ENCODE measurements around the gene BEND7.
"Not testable (repeated sequence)": the region's sequence is repeated elsewhere in the genome, so short reads cannot be mapped to it uniquely, and the experiment has no call there.

BEND7 gene, protein sequence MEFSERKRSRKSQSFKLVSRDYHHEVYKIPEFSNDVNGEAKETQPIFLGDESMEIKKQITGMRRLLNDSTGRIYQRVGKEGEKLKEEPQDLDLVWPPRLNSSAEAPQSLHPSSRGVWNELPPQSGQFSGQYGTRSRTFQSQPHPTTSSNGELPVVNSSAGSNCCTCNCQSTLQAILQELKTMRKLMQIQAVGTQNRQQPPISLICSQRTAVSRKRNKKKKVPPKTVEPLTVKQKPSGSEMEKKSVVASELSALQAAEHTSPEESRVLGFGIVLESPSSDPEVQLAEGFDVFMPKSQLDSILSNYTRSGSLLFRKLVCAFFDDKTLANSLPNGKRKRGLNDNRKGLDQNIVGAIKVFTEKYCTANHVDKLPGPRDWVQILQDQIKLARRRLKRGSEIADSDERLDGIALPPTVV

DNA sequence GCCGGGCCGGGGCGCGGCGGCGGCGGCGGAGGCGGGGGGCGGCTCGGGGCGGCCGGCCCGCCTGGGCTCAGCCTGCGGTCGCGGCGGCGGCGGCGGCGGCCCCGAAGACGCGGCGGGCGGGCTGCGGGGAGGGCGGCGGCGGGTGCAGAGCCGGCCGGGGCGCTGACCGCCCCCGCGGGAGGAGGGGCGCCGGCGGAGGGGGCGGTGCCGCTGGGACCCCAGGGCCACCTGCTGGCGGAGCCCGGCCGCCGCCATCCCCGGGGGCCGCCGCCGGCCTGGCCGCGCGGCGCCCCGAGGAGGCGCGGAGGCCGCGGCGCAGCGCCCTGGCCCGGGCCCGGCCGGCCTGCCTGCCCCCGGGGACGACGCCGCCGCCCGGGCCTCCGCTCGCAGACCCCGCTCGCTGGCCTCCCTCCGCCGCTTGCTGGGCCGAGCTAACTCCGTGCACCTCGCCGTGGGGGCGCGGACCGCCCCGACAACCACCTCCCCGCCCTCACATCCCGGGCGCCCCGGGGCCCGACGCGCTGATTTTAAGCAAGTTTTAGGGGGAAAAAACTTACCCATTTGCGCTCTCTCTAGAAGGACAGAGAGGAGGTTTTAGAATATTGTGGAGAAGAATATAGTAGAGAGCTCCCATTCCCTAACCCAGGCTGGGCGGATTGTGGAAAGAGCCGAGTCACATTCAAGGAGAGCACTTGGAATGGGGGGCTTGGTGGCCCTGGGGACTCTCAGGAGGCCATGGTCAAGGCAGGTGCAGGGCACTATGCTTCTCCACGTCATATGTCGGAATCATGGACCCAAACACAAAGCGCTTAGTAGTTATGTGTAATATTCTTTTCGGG, at the start of gene BEND7:
BEND7 (minus strand) TSS at position 140 of the 839 bp plus-strand sequence. CDS start 481 bp downstream, outside the sequence.
- DNase-seq (ENCODE audit: low read depth, low spot score) = no peak

DNA sequence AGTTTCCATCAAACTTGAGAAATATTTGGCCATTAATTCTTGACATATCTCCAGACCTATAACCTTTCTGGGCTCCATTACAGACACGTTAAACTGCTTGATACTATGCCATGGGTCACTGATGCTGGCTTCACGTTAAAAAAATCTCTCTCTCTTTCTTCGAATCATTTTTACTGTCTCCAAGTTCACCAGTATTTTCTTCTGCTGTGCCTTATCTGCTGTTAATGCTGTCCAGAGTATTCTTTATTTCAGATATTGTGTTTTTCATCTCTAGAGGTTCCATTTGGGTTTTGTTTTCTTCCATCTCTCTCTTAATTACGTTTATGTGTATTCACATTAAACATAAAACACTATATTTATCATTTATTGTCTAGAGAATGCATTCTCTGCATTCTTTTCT, 45.1 kb upstream of the BEND7 start:
- no peak for DNase-seq (ENCODE audit: low read depth, low spot score)

DNA sequence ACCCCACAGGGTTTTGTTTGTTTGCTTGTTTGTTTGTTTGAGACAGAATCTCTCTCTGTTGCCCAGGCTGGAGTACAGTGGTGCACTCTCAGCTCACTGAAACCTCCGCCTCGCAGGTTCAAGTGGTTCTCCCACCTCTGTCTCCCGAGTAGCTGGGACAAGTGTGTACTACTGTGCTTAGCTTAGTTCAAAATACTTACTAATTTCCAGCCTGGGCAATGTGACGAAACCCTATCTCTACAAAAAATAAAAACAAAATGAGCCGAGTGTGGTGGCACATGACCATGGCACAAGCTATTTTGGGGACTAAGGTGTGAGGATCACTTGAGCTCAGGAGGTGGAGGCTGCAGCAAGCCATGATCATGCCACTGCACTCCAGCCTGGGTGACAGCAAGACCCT, 42.7 kb upstream of the BEND7 start:
- no peak for DNase-seq (ENCODE audit: low read depth, low spot score)

DNA sequence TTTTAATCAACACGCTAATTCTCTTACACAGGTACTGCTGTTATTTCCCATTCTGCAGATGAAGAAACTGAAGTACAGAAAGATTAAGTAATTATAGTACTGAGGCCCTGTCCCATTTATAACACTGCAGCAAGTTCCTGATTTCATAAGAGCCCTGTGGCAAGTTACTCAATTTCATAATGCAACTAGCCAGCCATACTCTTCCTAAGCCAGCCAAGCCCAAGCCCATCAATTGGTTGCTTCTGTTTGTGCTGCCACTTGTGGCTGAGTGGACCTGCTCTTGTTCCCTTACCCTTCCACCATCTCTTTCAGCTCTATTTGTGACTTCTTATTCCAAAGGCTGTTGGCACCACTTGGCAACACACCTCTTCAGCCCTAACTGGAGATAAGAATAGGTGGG, 38.2 kb upstream of the BEND7 start:
- DNase-seq (ENCODE audit: low read depth, low spot score) = no peak

DNA sequence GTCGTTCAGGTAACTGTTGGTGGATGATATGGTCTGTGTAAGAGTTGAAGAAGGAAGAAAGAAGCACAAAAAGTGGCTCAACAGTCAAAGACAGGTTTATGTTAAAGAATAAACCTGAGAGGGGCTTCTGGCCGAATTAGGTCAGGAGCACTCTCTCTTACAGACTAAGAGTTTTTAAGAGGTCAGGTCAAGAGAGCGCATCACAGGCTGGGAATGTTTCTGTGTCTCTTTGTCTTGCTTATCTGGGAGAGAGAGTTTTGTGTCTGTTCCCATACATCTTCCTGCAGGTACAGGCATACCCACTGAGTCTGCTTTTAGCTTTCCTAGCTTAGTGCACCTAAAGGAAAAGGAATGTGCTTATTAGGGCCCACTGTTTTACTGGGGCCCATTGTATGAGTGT, 35.8 kb upstream of the BEND7 start:
- DNase-seq (ENCODE audit: low read depth, low spot score) = no peak

DNA sequence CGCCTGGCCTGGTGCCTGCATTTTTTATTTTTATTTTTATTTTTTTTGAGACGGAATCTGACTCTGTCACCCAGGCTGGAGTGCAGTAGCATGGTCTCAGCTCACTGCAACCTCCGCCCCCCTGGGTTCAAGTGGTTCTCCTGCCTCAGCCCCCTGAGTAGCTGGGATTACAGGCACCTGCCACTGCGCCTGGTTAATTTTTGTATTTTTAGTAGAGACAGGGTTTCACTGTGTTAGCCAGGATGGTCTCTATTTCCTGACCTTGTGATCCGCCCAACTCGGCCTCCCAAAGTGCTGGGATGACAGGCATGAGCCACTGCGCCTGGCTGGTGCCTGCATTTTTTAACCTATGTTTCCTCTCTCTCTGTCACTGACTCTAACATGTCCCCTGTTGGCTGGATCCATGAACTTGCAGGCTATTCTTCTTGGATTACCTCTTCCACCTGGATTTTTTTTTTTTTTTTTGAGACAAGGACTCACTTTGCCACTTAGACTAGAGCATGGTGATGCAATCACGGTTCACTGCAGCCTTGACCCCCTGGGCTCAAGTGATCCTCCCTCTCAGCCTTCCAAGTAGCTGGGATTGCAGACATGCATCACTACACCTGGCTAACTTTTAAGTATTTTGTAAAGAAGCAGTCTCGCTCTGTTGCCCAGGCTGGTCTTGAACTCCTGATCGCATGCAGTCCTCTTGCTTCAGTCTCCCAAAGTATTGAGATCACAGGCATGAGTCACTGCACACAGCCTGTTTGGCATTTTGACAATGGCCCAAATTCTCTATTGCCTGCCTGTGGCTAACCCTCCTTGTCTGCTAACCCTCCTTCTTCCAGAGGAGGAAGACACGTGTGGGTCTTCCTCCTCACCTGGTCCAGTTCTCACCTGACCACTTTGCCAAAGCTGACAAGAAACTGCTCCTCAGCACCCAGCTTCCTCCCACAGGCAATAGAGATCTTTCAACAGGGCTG, 34.9 kb upstream of the BEND7 start:
- no peak for DNase-seq (ENCODE audit: low read depth, low spot score)

DNA sequence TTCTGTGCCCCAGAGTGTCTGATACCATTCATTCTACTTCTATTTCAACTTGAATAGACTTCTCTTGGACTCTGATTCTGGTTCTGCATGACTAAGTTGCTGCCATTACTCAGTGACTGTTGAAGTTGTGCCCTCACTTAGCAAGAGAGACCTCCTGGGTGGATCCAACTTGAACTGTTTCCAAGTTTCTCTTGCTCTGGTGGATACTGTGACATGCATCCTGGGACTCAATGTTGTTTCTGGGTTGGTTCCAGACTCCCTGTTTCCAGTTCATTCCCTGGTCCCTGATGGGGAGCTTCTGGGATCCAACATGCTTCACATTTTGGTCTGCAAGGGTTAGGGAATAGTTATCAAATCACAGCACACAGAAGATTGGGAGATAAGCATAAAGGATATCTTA, 31.8 kb upstream of the BEND7 start:
- DNase-seq (ENCODE audit: low read depth, low spot score) = no peak

DNA sequence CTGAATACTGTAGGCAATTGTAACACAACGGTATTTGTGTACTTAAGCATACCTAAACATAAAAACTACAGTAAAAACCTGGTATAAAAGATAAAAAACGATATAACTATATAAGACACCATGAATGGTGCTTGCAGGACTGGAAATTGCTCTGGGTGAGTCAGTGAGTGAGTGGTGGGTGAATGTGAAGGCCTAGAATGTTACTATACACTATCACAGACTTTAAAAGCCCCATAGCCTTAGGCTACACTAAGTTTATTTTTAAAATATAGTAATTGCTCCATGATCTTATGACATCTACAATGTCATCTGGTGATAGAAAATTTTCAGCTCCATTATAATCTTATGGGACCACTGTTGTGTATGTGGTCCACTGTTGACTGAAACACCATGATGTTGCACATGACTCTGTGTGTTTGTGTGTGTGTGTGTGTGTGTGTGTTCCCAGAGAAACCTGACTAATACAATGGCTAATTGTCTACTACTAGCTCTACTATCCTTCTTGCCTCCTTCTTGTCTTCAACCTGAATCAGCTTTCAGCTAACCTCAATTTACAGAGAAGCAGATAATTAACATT, 30.4 kb upstream of the BEND7 start:
- no peak for DNase-seq (ENCODE audit: low read depth, low spot score)

DNA sequence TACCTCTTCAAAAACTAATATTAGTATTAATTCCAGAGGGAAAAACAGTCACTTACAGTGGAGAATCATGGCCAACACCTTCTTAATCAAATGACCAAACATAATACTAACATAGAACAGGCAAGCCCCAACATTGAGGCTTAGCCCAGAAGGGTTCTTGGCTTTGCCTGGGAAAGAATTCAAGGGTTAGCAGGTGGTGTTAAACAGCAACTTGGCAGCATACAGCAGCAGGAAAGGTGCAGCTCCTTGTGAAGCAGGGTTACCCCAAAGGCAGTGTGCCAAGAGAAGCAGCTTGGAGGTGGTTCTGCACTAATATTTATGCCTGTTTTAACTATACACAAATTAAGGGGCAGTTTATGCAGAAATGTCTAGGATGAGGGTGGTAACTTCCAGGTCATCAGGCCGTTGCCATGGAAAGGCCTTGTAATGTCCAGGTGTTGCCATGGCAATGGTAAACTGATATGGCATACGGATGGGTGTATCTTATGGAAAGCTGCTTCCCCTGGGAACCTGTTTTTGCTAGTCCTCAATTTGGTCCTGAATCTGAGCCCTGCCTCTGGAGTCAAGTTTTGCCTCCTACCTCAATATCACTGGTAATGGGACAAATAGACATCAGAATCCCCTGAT, 27.2 kb upstream of the BEND7 start:
- DNase-seq (ENCODE audit: low read depth, low spot score) = no peak

DNA sequence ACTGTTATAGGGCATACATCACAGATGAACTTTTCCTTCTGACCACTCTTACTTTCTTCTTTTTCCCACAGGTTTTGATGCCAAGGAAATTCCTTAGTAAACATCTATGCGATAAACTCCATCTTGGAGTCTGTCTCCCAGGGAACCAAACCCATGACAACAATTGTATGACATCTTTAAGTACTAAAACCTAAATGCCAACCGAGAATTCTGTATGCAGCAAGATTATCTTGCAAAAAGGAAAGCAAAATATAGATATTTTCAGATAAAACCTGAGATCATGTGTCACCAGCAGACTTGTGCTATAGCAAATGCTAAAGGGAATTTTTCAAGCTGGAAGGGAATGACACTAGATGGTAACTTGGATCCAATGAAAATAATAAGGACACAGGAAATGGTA, 22.0 kb upstream of the BEND7 start:
- no peak for DNase-seq (ENCODE audit: low read depth, low spot score)

DNA sequence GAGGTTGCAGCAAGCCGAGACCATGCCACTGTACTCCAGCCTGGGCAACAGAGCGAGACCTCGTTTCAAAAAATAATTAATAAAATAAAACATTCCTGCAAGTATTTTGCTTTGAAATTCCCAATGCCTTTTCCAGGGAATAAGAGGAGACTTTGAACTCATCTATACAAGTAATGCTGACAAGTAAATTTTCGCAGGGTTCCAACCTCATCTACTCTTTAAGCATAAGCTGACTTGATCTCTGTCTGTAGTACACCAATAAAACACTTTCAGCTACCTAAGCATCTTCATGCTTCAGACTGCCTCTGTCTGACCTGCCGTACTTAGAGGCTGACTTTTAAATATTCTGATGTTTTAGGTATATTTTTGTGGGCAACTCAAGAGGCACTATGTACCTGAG, 13.7 kb upstream of the BEND7 start:
- no peak for DNase-seq (ENCODE audit: low read depth, low spot score)

DNA sequence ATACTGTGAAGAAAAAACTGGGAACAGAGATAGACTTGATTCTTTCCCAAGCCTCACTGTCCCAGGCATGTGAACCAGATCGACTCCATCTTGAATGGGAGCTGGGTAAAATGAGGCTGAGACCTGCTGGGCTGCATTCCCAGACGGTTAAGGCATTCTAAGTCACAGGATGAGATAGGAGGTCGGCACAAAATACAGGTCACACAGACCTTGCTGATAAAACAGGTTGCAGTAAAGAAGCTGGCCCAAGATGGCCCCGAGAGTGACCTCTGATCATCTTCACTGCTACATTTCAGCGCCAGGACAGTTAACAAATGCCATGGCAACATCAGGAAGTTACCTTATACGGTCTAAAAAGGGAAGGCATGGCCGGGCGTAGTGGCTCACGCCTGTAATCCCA, 9.2 kb upstream of the BEND7 start:
- DNase-seq (ENCODE audit: low read depth, low spot score) = not testable (repeated sequence)

DNA sequence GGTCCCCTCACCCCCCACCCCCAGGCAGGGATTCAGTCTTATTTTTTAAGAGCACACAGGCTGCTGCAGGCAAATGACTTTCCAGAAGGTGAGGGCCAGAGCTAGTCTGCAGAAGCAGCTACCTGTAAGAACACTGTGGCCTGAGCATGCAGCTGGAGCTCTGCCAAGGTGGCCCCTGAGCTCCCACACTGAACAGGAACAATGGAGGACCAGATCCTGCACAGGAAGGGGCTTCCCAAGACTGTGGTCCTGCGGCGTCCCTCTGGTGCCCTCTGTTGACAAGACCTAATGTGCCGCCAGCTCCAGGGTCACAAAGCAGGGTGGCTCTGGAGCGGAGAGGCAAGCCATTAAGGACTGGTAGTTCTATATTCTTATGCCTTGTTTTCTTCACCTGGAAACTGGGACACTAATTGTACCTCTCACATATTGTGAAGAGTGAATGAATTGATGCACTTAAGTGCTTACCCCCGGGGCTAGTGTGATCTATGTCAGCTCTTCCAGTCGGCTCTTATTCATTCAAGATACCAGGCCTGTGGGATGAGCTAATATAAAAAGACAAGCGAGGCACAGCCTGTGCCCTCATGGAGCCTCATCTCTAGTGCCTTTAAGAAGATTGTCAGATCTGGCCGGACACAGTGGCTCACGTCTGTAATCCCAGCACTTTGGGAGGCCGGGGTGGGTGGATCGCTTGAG, 8.0 kb upstream of the BEND7 start:
- DNase-seq (ENCODE audit: low read depth, low spot score) = peak; percentile 85

DNA sequence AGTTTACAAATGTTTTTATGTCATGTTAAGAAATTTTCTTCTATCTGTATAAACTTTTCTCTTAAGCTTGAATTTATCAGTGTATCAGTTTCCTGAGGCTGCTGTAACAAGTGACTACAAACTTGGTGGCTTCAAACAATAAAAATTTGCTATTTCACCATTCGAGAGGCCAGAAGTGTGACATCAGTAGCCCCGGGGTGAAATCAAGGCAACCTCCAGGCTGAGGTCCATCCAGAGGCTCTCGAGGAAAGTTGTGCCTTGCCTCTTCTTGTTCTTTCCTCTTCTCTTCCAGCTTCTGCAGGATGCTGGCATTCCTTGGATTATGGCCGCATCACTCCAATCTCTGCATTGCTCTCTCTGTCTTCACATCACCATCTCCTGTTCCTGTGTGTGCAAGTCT, 6.5 kb upstream of the BEND7 start:
- DNase-seq (ENCODE audit: low read depth, low spot score) = no peak

DNA sequence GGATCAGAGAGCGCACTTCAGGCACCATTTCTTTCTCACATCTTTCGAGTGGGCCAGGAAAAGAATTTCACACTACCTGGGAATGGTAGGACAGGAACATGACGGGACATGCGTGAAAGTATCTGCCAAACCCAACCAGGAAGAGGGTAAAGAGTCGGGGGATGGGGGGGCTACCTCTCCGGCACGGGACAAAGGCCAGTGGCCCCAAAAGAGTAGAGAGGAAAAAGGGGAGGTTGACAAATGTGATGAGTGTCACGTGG, 830 bp upstream of the BEND7 start:
- no peak for DNase-seq (ENCODE audit: low read depth, low spot score)

DNA sequence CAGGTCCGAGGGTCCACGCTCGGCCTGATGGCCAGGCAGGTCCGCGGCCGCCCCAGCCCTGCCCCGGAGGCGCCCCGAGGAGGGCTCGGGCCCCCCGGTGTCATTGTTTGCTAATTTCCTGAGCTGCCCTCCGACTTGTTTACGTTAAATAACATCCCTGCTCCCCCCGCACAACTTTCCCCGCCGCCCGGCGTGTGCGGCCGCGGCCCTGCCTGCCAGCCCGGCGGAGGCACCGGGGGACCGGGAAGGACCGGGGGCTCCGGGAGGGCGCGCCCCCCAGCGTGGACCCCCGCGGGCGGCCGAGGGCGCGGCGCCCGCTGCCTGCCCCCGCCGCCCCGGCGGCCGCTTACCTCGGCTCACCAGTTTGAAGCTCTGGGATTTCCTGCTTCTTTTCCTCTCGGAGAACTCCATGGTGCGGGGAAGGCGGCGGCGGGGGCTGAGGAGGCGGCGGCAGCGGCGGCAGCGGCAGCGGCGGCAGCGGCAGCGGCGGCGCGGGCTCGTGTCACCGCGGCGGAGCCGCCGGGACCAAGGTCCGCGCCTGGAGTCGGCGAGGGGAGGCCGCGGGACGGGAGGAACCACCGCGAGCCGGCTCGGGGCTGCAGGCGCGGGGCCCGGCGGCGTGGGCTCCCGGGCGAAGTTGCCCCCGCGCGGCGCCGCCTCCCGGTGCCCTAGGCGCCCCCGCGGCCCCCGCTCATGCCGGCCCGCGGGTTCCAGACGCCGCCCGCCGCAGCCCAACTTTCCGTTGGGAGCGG, 515 bp downstream of the BEND7 start:
- DNase-seq (ENCODE audit: low read depth, low spot score) = peak; percentile 42

DNA sequence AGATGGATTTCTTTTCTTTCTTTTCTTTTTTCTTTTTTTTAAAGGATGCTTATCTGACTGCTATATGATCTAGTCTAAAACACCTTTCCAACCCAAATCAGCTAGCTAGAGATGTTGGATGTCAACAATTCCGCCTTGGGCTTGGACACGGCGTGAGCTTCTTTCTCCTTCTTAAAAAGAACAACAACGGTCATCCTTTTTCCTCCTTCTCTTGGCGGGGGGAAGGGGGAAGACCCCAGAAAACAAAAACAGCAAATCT, 1.0 kb downstream of the BEND7 start:
- no peak for DNase-seq (ENCODE audit: low read depth, low spot score)

DNA sequence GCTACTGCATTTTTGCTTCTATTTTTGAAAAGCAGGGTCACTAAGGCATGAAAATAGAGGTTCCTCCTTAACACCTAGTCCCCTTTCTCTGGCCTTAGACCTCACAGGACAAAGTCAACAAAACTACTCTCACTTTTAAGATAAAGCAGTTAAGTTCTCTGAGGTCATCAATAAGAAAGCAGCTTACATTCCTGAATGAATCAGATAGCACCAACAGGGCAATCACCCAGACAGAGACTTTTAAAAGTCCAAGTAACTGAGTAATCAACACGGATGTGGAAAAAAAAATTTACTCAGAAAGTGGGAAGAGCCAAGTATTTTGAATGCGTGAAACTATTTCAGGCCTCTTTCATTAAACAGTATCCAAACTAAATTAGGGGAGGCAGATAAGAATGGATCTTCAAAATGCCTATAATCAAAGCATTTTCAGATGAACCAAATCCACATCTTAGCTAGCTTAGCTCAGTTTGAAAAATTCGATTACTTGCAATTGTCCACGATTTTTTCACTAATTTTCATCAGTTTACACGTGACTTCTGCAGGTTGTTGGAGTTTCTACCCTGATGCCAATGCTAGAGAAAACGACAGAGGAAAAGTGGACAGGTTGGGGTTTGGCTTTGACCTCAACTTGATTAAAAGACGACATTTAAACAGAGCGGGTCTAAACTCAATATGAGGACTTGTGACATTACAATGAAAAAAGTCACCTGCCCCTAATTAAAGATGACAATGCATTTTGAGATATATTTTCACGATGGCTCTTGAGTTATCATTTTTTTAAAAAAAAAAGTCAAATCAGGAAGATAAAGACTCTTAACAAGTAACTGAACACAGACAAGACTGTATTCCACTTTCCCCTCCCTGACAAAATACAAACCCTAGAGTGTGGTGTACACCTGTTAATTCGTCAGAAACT, 1.6 kb downstream of the BEND7 start:
- DNase-seq (ENCODE audit: low read depth, low spot score) = no peak

DNA sequence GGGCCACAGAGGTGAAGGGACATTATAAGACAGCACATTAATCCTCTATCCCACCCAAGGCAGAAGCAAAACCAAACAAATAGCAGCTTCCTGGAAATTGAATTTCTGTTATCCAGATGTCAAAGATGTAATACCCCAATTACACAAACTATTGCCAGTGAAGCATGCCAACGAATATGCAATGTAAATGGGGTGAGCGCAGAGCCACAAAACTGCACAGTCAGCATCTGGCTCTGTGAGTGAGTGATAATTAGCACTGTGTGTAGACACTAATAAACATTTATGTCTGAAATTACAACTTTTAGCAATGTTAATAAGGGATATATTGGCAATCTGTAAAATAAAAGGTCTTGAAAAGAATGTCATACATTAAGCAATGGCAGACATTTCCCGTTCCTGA, 3.2 kb downstream of the BEND7 start:
- no peak for DNase-seq (ENCODE audit: low read depth, low spot score)

Measured in ELF-1 (cell line).